BLaER1 treated with 17β-estradiol and CSF1 and Interleukin-3, amounts not matched to agents 10 nM and 100 nM (cell line): Measurements from ENCODE around the gene SQSTM1.

ENCODE experiments used
- H3K27ac ChIP-seq, 11 experiments: shearing (Covaris generic); formaldehyde crosslinking; 2 replicates each; pipeline ENCODE4 v1.8.1; 2022
- H3K27me3 ChIP-seq, 11 experiments: shearing (Covaris generic); formaldehyde crosslinking; 2 replicates each; pipeline ENCODE4 v1.8.1; 2022
- H3K36me3 ChIP-seq, 11 experiments: shearing (Covaris generic); formaldehyde crosslinking; 2 replicates each; pipeline ENCODE4 v1.8.1; 2022
- H3K4me1 ChIP-seq, 10 experiments: shearing (Covaris generic); formaldehyde crosslinking; 2 replicates each; pipeline ENCODE4 v1.8.1; 2022
- H3K4me2 ChIP-seq, 11 experiments: shearing (Covaris generic); formaldehyde crosslinking; 2 replicates each; pipeline ENCODE4 v1.8.1; 2022
- H3K4me3 ChIP-seq, 10 experiments: shearing (Covaris generic); formaldehyde crosslinking; 2 replicates each; pipeline ENCODE4 v1.8.1; 2022
- H3K9ac ChIP-seq, 11 experiments: shearing (Covaris generic); formaldehyde crosslinking; 2 replicates each; pipeline ENCODE4 v1.8.1; 2022
- H3K9me3 ChIP-seq, 11 experiments: shearing (Covaris generic); formaldehyde crosslinking; replicated peaks in 1 of 11; 2 replicates each; pipeline ENCODE4 v1.8.1; 2022
- H4K20me1 ChIP-seq, 11 experiments: shearing (Covaris generic); formaldehyde crosslinking; 2 replicates each; pipeline ENCODE4 v1.8.1; 2022
- Cebpa-rat ChIP-seq, 11 experiments: shearing (Covaris generic); IDR thresholded peaks; 2 replicates each; pipeline ENCODE4 v1.8.1; 2022

SQSTM1 gene

GRCh38 chr5:179822059-179822432 lies 1.3 kb downstream of the SQSTM1 start:
- H3K27ac ChIP-seq, result peak overlapping the region in 5 of 11 experiments; percentile 89 to 98 (median 97); a peak in 4 of 22 replicates

GRCh38 chr5:179822444-179822990 lies 1.8 kb downstream of the SQSTM1 start:
- no peaks in the 10 kb centered on the region for H3K9me3 ChIP-seq
- TF ChIP-seq Cebpa-rat (IDR thresholded peaks at IDR 0.05), result no peak
- peak overlapping the region in 9 of 10 experiments; percentile 87 to 100 (median 99); a peak in 15 of 20 replicates for H3K4me3 ChIP-seq
- peaks cover 3 to 12% (median 11%) of the 10 kb centered on the region in 11 experiments for H3K27me3 ChIP-seq
- peak overlapping the region; percentile 89 to 100 (median 98) for H3K4me2 ChIP-seq
- peak overlapping the region; percentile 12 to 99 (median 98); a peak in 18 of 22 replicates for H3K9ac ChIP-seq
- peaks cover 48 to 88% (median 59%) of the 10 kb centered on the region in 10 experiments for H3K4me1 ChIP-seq
- H4K20me1 ChIP-seq, result peaks cover 50 to 68% (median 67%) of the 10 kb centered on the region in 11 experiments
- H3K36me3 ChIP-seq, result peaks cover 48 to 57% (median 52%) of the 10 kb centered on the region in 11 experiments
- H3K27ac ChIP-seq, result peak overlapping the region in 1 of 11 experiments; percentile 38; a peak in 1 of 22 replicates

More at GRCh38 chr5:179822059-179822432, 1.3 kb downstream of the SQSTM1 start:
- no peak for TF ChIP-seq Cebpa-rat (IDR thresholded peaks at IDR 0.05)
- H3K27me3 ChIP-seq, result peaks cover 7 to 17% (median 16%) of the 10 kb centered on the region in 11 experiments
- H3K9ac ChIP-seq, result peak overlapping the region; percentile 91 to 99 (median 98); a peak in 21 of 22 replicates
- no peaks in the 10 kb centered on the region for H3K9me3 ChIP-seq
- H4K20me1 ChIP-seq, result peaks cover 50 to 68% (median 63%) of the 10 kb centered on the region in 11 experiments
- peak overlapping the region; percentile 87 to 100 (median 98) for H3K4me3 ChIP-seq
- peaks cover 47 to 53% (median 48%) of the 10 kb centered on the region in 11 experiments for H3K36me3 ChIP-seq
- peaks cover 49 to 88% (median 59%) of the 10 kb centered on the region in 10 experiments for H3K4me1 ChIP-seq
- peak overlapping the region; percentile 89 to 100 (median 98) for H3K4me2 ChIP-seq

- peaks cover 0 to 6% (median 4%) of the 10 kb centered on the region in 11 experiments; a peak in 10 of 22 replicates for H3K9me3 ChIP-seq
- peak overlapping the region in 3 of 11 experiments; percentile 91 to 100 (median 99); a peak in 5 of 22 replicates for H3K4me2 ChIP-seq
- peaks cover 54 to 84% (median 79%) of the 10 kb centered on the region in 11 experiments for H4K20me1 ChIP-seq
- peak overlapping the region in 1 of 10 experiments; percentile 21; a peak in 2 of 20 replicates for H3K4me3 ChIP-seq
- peaks cover 63 to 72% (median 67%) of the 10 kb centered on the region in 11 experiments for H3K36me3 ChIP-seq
- H3K4me1 ChIP-seq, result peaks cover 42 to 88% (median 51%) of the 10 kb centered on the region in 10 experiments
- no peaks in the 10 kb centered on the region for H3K27me3 ChIP-seq
- no peak overlapping the region for H3K27ac ChIP-seq
- no peak for TF ChIP-seq Cebpa-rat (IDR thresholded peaks at IDR 0.05)
- H3K9ac ChIP-seq, result peak overlapping the region in 3 of 11 experiments; percentile 21 to 99 (median 98); a peak in 5 of 22 replicates
Measured at GRCh38 chr5:179823937-179824744, 3.4 kb downstream of the SQSTM1 start.

- peak overlapping the region in 1 of 10 experiments; percentile 21; a peak in 1 of 20 replicates for H3K4me3 ChIP-seq
- peak overlapping the region in 2 of 11 experiments; percentile 91 to 99; a peak in 4 of 22 replicates for H3K4me2 ChIP-seq
- peak overlapping the region in 1 of 11 experiments; percentile 99; a peak in 3 of 22 replicates for H3K9ac ChIP-seq
- no peaks in the 10 kb centered on the region for H3K27me3 ChIP-seq
- peaks cover 69 to 78% (median 73%) of the 10 kb centered on the region in 11 experiments for H3K36me3 ChIP-seq
- no peak overlapping the region for H3K27ac ChIP-seq
- peaks cover 54 to 89% (median 81%) of the 10 kb centered on the region in 11 experiments for H4K20me1 ChIP-seq
- TF ChIP-seq Cebpa-rat (IDR thresholded peaks at IDR 0.05), result no peak
- H3K4me1 ChIP-seq, result peaks cover 36 to 83% (median 45%) of the 10 kb centered on the region in 10 experiments
- H3K9me3 ChIP-seq, result peaks cover 0 to 11% (median 8%) of the 10 kb centered on the region in 11 experiments; a peak in 14 of 22 replicates
Measured at GRCh38 chr5:179824745-179825112, 4.0 kb downstream of the SQSTM1 start.

- peak overlapping the region in 1 of 11 experiments; percentile 99; a peak in 1 of 22 replicates for H3K9ac ChIP-seq
- H3K4me3 ChIP-seq, result no peak overlapping the region
- H4K20me1 ChIP-seq, result peaks cover 54 to 99% (median 81%) of the 10 kb centered on the region in 11 experiments
- TF ChIP-seq Cebpa-rat (IDR thresholded peaks at IDR 0.05), result no peak
- H3K27ac ChIP-seq, result no peak overlapping the region
- peak overlapping the region in 2 of 11 experiments; percentile 91 to 99; a peak in 4 of 22 replicates for H3K4me2 ChIP-seq
- H3K9me3 ChIP-seq, result peaks cover 0 to 21% (median 18%) of the 10 kb centered on the region in 11 experiments; a peak in 14 of 22 replicates
- peaks cover 78 to 88% (median 83%) of the 10 kb centered on the region in 11 experiments for H3K36me3 ChIP-seq
- H3K27me3 ChIP-seq, result no peaks in the 10 kb centered on the region
- peaks cover 27 to 75% (median 36%) of the 10 kb centered on the region in 10 experiments for H3K4me1 ChIP-seq
Measured at GRCh38 chr5:179825655-179826182, 5.0 kb downstream of the SQSTM1 start.

GRCh38 chr5:179827680-179828079 lies 7.0 kb downstream of the SQSTM1 start:
- TF ChIP-seq Cebpa-rat (IDR thresholded peaks at IDR 0.05), result no peak
- no peak overlapping the region for H3K4me3 ChIP-seq
- H3K27me3 ChIP-seq, result no peaks in the 10 kb centered on the region
- H3K36me3 ChIP-seq, result peaks cover 94 to 100% (median 98%) of the 10 kb centered on the region in 11 experiments
- peak overlapping the region in 7 of 11 experiments; percentile 29 to 60 (median 48); a peak in 11 of 22 replicates for H3K27ac ChIP-seq
- peak overlapping the region; percentile 10 to 99 (median 35); a peak in 17 of 22 replicates for H3K4me2 ChIP-seq
- H3K4me1 ChIP-seq, result peaks cover 17 to 66% (median 26%) of the 10 kb centered on the region in 10 experiments; a peak in 19 of 20 replicates
- H4K20me1 ChIP-seq, result peaks cover 39 to 100% (median 66%) of the 10 kb centered on the region in 11 experiments
- peak overlapping the region in 7 of 11 experiments; percentile 21 to 58 (median 46); a peak in 8 of 22 replicates for H3K9ac ChIP-seq
- H3K9me3 ChIP-seq, result peaks cover 0 to 30% (median 25%) of the 10 kb centered on the region in 11 experiments; a peak in 15 of 22 replicates

GRCh38 chr5:179828756-179829421 lies 8.2 kb downstream of the SQSTM1 start:
- Histone ChIP-seq H4K20me1 (peaks cover 27 to 100% (median 64%) of the 10 kb centered on the region in 11 experiments), H3K27ac (peak overlapping the region in 1 of 11 experiments; percentile 1; a peak in 1 of 22 replicates), H3K9me3 (peaks cover 0 to 42% (median 37%) of the 10 kb centered on the region in 11 experiments; a peak in 17 of 22 replicates), H3K4me3 (no peak overlapping the region), H3K4me2 (no peak overlapping the region), H3K27me3 (no peaks in the 10 kb centered on the region), H3K4me1 (peaks cover 13 to 54% (median 20%) of the 10 kb centered on the region in 10 experiments; a peak in 19 of 20 replicates), H3K9ac (peak overlapping the region in 2 of 11 experiments; percentile 17 to 28; a peak in 2 of 22 replicates), H3K36me3 (peaks cover 94 to 100% (median 98%) of the 10 kb centered on the region in 11 experiments)
- TF ChIP-seq Cebpa-rat (IDR thresholded peaks at IDR 0.05), result no peak
